ENCODE results near the gene SPSB2.

SPSB2 gene, protein sequence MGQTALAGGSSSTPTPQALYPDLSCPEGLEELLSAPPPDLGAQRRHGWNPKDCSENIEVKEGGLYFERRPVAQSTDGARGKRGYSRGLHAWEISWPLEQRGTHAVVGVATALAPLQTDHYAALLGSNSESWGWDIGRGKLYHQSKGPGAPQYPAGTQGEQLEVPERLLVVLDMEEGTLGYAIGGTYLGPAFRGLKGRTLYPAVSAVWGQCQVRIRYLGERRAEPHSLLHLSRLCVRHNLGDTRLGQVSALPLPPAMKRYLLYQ

GRCh38 chr12:6873094-6874014 is at the start of gene SPSB2:
Gene SPSB2, minus strand, starts transcription at chr12:6873303. Its CDS starts 402 bp downstream, at chr12:6872901.
- peaks cover 15 to 20% of the 10 kb centered on the region in 2 donors for H3K36me3 ChIP-seq (ENCODE audit: control insufficient read depth in 1 of 2, insufficient read depth in 2 of 2, low read length in 2 of 2)
- H3K4me3 ChIP-seq (ENCODE audit: low read depth in 1 of 2, low read length in 2 of 2), result peak within 1 kb of the TSS; percentile 75 to 94
- H3K27me3 ChIP-seq (ENCODE audit: control insufficient read depth in 1 of 2, insufficient read depth in 2 of 2, low read length in 2 of 2), result no peaks in the 10 kb centered on the region
- peak within 1 kb of the TSS; percentile 79 for H3K27ac ChIP-seq (ENCODE audit: low read depth, low read length)
- H3K9me3 ChIP-seq (ENCODE audit: control insufficient read depth in 1 of 2, low read length in 2 of 2), result no peaks in the 10 kb centered on the region
- peaks cover 38 to 46% of the 10 kb centered on the region in 2 donors for H3K4me1 ChIP-seq (ENCODE audit: control insufficient read depth in 1 of 2, insufficient read depth in 2 of 2, low read length in 2 of 2)
- peak within 1 kb of the TSS; percentile 91 to 94 for H3K9ac ChIP-seq (ENCODE audit: low read depth in 1 of 2, low read length in 2 of 2)

DNA sequence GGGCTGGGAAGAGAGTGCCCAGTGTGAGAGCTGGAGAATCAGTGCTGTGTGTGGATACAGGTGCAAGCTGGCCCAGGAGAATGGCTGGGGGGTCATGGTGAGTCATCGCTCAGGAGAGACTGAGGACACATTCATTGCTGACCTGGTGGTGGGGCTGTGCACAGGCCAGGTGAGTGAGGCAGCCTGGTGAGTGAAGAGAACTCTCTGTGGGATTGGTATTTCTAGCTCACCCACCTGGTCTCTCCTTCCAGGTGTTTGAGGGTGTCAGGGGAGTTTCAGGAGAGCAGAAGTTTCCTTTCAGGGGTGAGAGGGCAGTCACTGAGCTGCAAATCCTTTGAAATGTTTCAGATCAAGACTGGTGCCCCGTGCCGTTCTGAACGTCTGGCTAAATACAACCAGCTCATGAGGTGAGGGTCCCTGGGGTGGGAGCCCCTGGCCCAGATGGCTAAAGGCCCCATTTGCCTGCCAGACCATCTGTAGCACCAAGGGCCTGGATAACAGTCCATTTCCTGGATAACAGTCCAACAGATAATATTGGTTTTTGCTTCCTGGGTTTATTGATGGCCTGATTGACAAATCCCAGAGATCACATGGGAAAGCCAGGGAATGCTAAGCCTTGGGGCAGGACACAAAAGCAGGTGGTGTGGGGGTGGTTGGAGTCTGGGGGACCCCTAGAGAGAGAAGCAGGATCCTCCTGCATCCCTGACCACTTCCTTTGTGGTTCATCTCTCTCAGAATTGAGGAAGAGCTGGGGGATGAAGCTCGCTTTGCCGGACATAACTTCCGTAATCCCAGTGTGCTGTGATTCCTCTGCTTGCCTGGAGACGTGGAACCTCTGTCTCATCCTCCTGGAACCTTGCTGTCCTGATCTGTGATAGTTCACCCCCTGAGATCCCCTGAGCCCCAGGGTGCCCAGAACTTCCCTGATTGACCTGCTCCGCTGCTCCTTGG is 49.2 kb upstream of the SPSB2 start:
- Histone ChIP-seq H3K4me3 (ENCODE audit: low read depth in 1 of 2, low read length in 2 of 2) (peak overlapping the region in 1 of 2 donors; percentile 5), H3K9ac (ENCODE audit: low read depth in 1 of 2, low read length in 2 of 2) (no peak overlapping the region), H3K4me1 (ENCODE audit: control insufficient read depth in 1 of 2, insufficient read depth in 2 of 2, low read length in 2 of 2) (peaks cover 28 to 34% of the 10 kb centered on the region in 2 donors), H3K9me3 (ENCODE audit: control insufficient read depth in 1 of 2, low read length in 2 of 2) (no peaks in the 10 kb centered on the region), H3K27ac (ENCODE audit: low read depth, low read length) (no peak overlapping the region), H3K36me3 (ENCODE audit: control insufficient read depth in 1 of 2, insufficient read depth in 2 of 2, low read length in 2 of 2) (peaks cover 0 to 5% of the 10 kb centered on the region in 2 donors), H3K27me3 (ENCODE audit: control insufficient read depth in 1 of 2, insufficient read depth in 2 of 2, low read length in 2 of 2) (no peaks in the 10 kb centered on the region)

- Histone ChIP-seq H3K9ac (ENCODE audit: low read depth in 1 of 2, low read length in 2 of 2) (no peak overlapping the region), H3K36me3 (ENCODE audit: control insufficient read depth in 1 of 2, insufficient read depth in 2 of 2, low read length in 2 of 2) (peaks cover 0 to 5% of the 10 kb centered on the region in 2 donors), H3K4me3 (ENCODE audit: low read depth in 1 of 2, low read length in 2 of 2) (no peak overlapping the region), H3K4me1 (ENCODE audit: control insufficient read depth in 1 of 2, insufficient read depth in 2 of 2, low read length in 2 of 2) (peaks cover 21 to 27% of the 10 kb centered on the region in 2 donors), H3K9me3 (ENCODE audit: control insufficient read depth in 1 of 2, low read length in 2 of 2) (no peaks in the 10 kb centered on the region), H3K27ac (ENCODE audit: low read depth, low read length) (no peak overlapping the region), H3K27me3 (ENCODE audit: control insufficient read depth in 1 of 2, insufficient read depth in 2 of 2, low read length in 2 of 2) (no peaks in the 10 kb centered on the region)
Observed at GRCh38 chr12:6921539-6921938, 48.4 kb upstream of the SPSB2 start.

DNA sequence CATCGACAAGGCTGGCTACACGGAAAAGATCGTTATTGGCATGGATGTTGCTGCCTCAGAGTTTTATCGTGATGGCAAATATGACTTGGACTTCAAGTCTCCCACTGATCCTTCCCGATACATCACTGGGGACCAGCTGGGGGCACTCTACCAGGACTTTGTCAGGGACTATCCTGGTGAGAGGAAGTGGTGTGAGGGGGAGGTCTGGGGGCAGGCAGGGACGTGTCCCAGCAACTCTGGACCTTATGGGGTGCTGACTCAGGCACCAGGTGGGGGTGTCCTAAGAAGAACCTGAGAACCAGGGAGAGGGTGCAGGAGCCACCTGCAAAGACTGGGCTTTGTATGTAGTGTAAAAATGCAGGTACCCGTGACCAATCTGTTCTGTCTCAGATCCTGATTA is 46.5 kb upstream of the SPSB2 start:
- Histone ChIP-seq H3K27me3 (ENCODE audit: control insufficient read depth in 1 of 2, insufficient read depth in 2 of 2, low read length in 2 of 2) (no peaks in the 10 kb centered on the region), H3K27ac (ENCODE audit: low read depth, low read length) (no peak overlapping the region), H3K9ac (ENCODE audit: low read depth in 1 of 2, low read length in 2 of 2) (no peak overlapping the region), H3K4me3 (ENCODE audit: low read depth in 1 of 2, low read length in 2 of 2) (no peak overlapping the region), H3K9me3 (ENCODE audit: control insufficient read depth in 1 of 2, low read length in 2 of 2) (no peaks in the 10 kb centered on the region), H3K4me1 (ENCODE audit: control insufficient read depth in 1 of 2, insufficient read depth in 2 of 2, low read length in 2 of 2) (peaks cover 10 to 18% of the 10 kb centered on the region in 2 donors), H3K36me3 (ENCODE audit: control insufficient read depth in 1 of 2, insufficient read depth in 2 of 2, low read length in 2 of 2) (peaks cover 0 to 5% of the 10 kb centered on the region in 2 donors)

DNA sequence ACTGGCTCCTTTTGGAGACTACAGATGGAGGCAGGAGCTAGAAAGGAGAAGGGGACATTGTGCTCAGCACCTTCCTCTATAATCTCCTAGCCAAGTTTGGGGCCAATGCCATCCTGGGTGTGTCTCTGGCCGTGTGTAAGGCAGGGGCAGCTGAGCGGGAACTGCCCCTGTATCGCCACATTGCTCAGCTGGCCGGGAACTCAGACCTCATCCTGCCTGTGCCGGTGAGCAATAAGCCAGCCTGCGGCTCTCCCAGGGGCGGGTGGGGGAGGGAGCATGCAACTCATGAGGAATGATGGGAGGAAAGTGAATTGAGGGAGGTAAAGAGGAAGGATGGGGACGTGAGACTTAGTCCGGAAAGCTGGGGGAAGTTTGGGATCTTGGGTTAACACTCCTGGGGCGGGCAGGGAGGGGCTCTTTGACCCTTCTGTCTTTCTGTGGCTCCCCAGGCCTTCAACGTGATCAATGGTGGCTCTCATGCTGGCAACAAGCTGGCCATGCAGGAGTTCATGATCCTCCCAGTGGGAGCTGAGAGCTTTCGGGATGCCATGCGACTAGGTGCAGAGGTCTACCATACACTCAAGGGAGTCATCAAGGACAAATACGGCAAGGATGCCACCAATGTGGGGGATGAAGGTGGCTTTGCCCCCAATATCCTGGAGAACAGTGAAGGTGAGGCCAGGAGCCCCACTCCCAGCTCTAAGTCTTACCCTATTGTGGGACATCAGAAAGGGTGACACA is 44.6 kb upstream of the SPSB2 start:
- Histone ChIP-seq H3K9me3 (ENCODE audit: control insufficient read depth in 1 of 2, low read length in 2 of 2) (no peaks in the 10 kb centered on the region), H3K27ac (ENCODE audit: low read depth, low read length) (no peak overlapping the region), H3K27me3 (ENCODE audit: control insufficient read depth in 1 of 2, insufficient read depth in 2 of 2, low read length in 2 of 2) (peaks cover 4 to 5% of the 10 kb centered on the region in 2 donors), H3K4me3 (ENCODE audit: low read depth in 1 of 2, low read length in 2 of 2) (no peak overlapping the region), H3K4me1 (ENCODE audit: control insufficient read depth in 1 of 2, insufficient read depth in 2 of 2, low read length in 2 of 2) (peaks cover 12 to 16% of the 10 kb centered on the region in 2 donors), H3K9ac (ENCODE audit: low read depth in 1 of 2, low read length in 2 of 2) (no peak overlapping the region), H3K36me3 (ENCODE audit: control insufficient read depth in 1 of 2, insufficient read depth in 2 of 2, low read length in 2 of 2) (peaks cover 0 to 5% of the 10 kb centered on the region in 2 donors)

DNA sequence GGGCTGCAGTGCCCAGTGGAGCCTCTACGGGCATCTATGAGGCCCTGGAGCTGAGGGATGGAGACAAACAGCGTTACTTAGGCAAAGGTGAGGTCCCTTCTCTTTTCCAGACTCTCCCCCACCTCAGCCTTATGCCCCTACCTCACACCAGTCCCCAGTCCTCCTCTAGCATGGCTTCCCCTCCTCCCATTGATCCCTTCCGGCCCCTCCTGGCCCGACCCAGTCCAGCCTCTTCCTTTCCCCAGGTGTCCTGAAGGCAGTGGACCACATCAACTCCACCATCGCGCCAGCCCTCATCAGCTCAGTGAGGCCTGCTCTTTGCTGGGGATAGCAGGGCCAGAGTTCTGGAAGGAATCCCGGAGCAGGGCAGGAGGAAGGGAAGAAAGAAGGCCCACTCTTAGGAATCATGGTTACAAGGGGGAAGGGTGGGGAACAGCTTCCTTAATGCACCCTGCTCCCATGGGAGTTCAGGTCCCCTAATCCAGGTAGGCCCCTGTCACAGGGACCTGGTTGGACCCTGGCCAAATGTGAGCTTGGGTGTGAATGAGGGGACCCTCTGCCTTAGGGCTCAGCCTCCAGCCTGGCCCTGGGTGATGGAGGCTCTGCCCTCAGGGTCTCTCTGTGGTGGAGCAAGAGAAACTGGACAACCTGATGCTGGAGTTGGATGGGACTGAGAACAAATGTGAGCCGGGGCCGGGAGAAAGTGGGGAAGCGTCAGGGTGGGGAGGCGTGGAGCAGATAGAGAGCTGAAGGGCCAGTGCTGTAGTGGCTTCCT is 43.5 kb upstream of the SPSB2 start:
- Histone ChIP-seq H3K4me1 (ENCODE audit: control insufficient read depth in 1 of 2, insufficient read depth in 2 of 2, low read length in 2 of 2) (peaks cover 12 to 16% of the 10 kb centered on the region in 2 donors), H3K9ac (ENCODE audit: low read depth in 1 of 2, low read length in 2 of 2) (no peak overlapping the region), H3K9me3 (ENCODE audit: control insufficient read depth in 1 of 2, low read length in 2 of 2) (no peaks in the 10 kb centered on the region), H3K36me3 (ENCODE audit: control insufficient read depth in 1 of 2, insufficient read depth in 2 of 2, low read length in 2 of 2) (peaks cover 0 to 5% of the 10 kb centered on the region in 2 donors), H3K27ac (ENCODE audit: low read depth, low read length) (no peak overlapping the region), H3K4me3 (ENCODE audit: low read depth in 1 of 2, low read length in 2 of 2) (no peak overlapping the region), H3K27me3 (ENCODE audit: control insufficient read depth in 1 of 2, insufficient read depth in 2 of 2, low read length in 2 of 2) (peaks cover 4 to 12% of the 10 kb centered on the region in 2 donors)

DNA sequence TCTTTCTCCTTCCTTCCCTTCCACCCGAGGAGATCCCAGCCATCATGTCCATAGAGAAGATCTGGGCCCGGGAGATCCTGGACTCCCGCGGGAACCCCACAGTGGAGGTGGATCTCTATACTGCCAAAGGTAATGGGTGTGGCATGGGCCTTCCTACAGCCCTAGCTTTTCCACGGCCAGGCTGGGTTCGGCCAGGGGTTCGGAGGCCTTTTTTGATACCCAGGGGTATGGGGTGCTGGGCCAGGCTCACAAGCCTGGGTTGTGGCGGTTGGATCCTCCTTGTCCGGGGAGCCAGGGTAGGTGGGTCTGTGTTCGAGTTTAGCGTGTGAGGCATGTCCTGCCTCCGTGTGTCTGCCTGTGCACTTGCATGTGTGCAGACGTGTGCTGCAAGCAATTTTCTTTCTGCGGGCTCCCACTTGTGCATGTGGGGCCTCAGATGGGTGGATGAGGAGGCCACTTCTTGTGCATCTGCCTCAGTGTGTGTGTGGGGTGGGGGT is 42.7 kb upstream of the SPSB2 start:
- no peaks in the 10 kb centered on the region for H3K9me3 ChIP-seq (ENCODE audit: control insufficient read depth in 1 of 2, low read length in 2 of 2)
- H3K4me3 ChIP-seq (ENCODE audit: low read depth in 1 of 2, low read length in 2 of 2), result no peak overlapping the region
- peaks cover 0 to 5% of the 10 kb centered on the region in 2 donors for H3K36me3 ChIP-seq (ENCODE audit: control insufficient read depth in 1 of 2, insufficient read depth in 2 of 2, low read length in 2 of 2)
- H3K27ac ChIP-seq (ENCODE audit: low read depth, low read length), result no peak overlapping the region
- H3K4me1 ChIP-seq (ENCODE audit: control insufficient read depth in 1 of 2, insufficient read depth in 2 of 2, low read length in 2 of 2), result peaks cover 12 to 16% of the 10 kb centered on the region in 2 donors
- H3K27me3 ChIP-seq (ENCODE audit: control insufficient read depth in 1 of 2, insufficient read depth in 2 of 2, low read length in 2 of 2), result peaks cover 10 to 12% of the 10 kb centered on the region in 2 donors
- H3K9ac ChIP-seq (ENCODE audit: low read depth in 1 of 2, low read length in 2 of 2), result no peak overlapping the region

DNA sequence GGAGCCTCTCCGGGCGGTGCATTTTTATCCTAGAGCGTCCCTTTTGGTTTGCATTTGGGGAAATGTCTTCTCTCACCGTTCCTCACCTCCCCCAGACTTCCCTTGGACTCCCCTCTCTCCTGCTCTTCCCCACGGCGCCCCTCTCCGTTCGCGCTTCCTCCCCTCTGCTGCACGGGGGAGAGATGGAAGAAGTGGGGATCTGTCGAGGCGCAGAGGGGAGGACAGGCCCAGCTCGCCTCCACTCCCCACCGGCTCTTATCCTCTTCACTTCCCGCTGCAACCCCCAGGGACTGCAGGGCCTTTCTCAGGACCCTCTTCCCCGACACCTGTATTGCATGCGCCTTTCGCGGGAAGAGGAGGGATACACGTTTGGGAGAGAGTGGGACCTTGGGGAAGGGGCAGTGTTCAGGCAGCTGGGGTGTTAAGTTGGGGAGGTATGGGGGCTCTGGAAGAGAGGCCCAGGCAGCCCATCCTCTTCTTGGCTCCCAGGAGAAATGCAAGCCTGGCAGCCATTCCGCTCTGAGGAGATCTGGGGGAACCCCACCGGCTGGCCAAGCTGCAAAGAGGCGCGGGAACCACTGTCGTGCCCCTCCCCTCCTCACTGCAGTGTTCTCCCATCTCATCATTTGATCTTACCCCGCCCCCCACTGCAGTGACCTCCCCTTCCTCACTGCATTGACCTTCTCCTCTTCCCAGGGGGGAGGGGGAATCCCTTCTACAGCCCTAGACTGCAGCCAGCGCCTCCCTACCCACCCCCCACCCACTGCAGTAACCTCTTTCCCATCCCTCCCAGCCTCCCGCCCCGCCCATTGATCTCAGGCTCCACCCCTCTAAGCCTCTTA is 42.1 kb upstream of the SPSB2 start:
- peaks cover 10 to 12% of the 10 kb centered on the region in 2 donors for H3K27me3 ChIP-seq (ENCODE audit: control insufficient read depth in 1 of 2, insufficient read depth in 2 of 2, low read length in 2 of 2)
- peaks cover 0 to 5% of the 10 kb centered on the region in 2 donors for H3K36me3 ChIP-seq (ENCODE audit: control insufficient read depth in 1 of 2, insufficient read depth in 2 of 2, low read length in 2 of 2)
- H3K4me3 ChIP-seq (ENCODE audit: low read depth in 1 of 2, low read length in 2 of 2), result peak overlapping the region; percentile 60 to 70
- no peak overlapping the region for H3K27ac ChIP-seq (ENCODE audit: low read depth, low read length)
- H3K9ac ChIP-seq (ENCODE audit: low read depth in 1 of 2, low read length in 2 of 2), result peak overlapping the region in 1 of 2 donors; percentile 30
- H3K4me1 ChIP-seq (ENCODE audit: control insufficient read depth in 1 of 2, insufficient read depth in 2 of 2, low read length in 2 of 2), result peaks cover 12 to 16% of the 10 kb centered on the region in 2 donors
- no peaks in the 10 kb centered on the region for H3K9me3 ChIP-seq (ENCODE audit: control insufficient read depth in 1 of 2, low read length in 2 of 2)

Measured in duodenal mucosa (tissue), 2 donors.